Stimulated activated memory B cell treated with anti-CD40 and anti-IgM and Interleukin-4, amounts not matched to agents 10 μg/mL and 1 μg/mL and 100 μg/mL, for 72 hours (primary cell): ENCODE measurements around the gene CACNG1.
"Not testable (repeated sequence)": the region's sequence is repeated elsewhere in the genome, so short reads cannot be mapped to it uniquely, and the experiment has no call there.

Experiments used
- ATAC-seq: fragments of 150-1000 bp; cut with Tn5 transposase; 2 replicates; pipeline ENCODE4 v1.10.0; 2021
- H3K27ac Mint-ChIP-seq: one replicate; pipeline ENCODE4 v1.8.0; 2022; ENCODE audit warnings: mild to moderate bottlenecking, mixed read lengths
- H3K27me3 Mint-ChIP-seq: one replicate; pipeline ENCODE4 v1.8.0; 2022; ENCODE audit warnings: mixed read lengths
- H3K36me3 Mint-ChIP-seq: one replicate; pipeline ENCODE4 v1.8.0; 2022; ENCODE audit warnings: mixed read lengths
- H3K4me1 Mint-ChIP-seq: one replicate; pipeline ENCODE4 v1.8.0; 2022; ENCODE audit warnings: mixed read lengths
- H3K4me3 Mint-ChIP-seq: one replicate; pipeline ENCODE4 v1.8.0; 2022; ENCODE audit warnings: mild to moderate bottlenecking, moderate library complexity, mixed read lengths
- H3K9me3 Mint-ChIP-seq: one replicate; pipeline ENCODE4 v1.8.0; 2022; ENCODE audit warnings: mixed read lengths

The CACNG1 gene

GRCh38 chr17:67104641-67105040 is 60.3 kb downstream of the CACNG1 start:
- not testable (repeated sequence) for ATAC-seq, H3K27ac Mint-ChIP-seq, H3K27me3 Mint-ChIP-seq, H3K4me3 Mint-ChIP-seq, H3K9me3 Mint-ChIP-seq
- Mint-ChIP-seq H3K36me3 (peaks cover 65% of the 10 kb centered on the region), H3K4me1 (peaks cover 25% of the 10 kb centered on the region)

- H3K4me1 Mint-ChIP-seq, result peaks cover 25% of the 10 kb centered on the region
- H3K9me3 Mint-ChIP-seq, result no peaks in the 10 kb centered on the region
- H3K36me3 Mint-ChIP-seq, result peaks cover 65% of the 10 kb centered on the region
- no peak for ATAC-seq
- H3K4me3 Mint-ChIP-seq, result no peak overlapping the region
- H3K27me3 Mint-ChIP-seq, result no peaks in the 10 kb centered on the region
- H3K27ac Mint-ChIP-seq, result no peak overlapping the region
Measured at GRCh38 chr17:67105213-67105612, 60.9 kb downstream of the CACNG1 start.
